A673 (cell line): ENCODE data around the gene DIPK1C. TPM values are rescaled to one million over a fixed set of nuclear protein-coding genes. Genes with fewer than 3 reads are reported as not detected.

Source experiments
- BruUV-seq: library from RNA; stranded (reverse); fragments of 400-500 nt; replicated peaks from 2 replicates; lab custom pipeline; 2021; lab: Mats Ljungman, UMichigan
- CTCF ChIA-PET: fragments of 300-600 bp; sonication (Branson Sonifier 250); formaldehyde crosslinking; loops from one replicate; lab custom pipeline; 2022; ENCODE audit warnings: antibody characterized with exemption; lab: Charles Lee
- POLR2A ChIA-PET: fragments of 300-600 bp; sonication (Branson Sonifier 250); formaldehyde crosslinking; loops from one replicate; lab custom pipeline; 2022; ENCODE audit warnings: antibody characterized with exemption; ENCODE audit not compliant: low non-redundant PET; lab: Charles Lee
- DNase-seq: peaks from one replicate; pipeline ENCODE4 v3.0.0-alpha.2; 2015; ENCODE audit warnings: low spot score
- H3K27ac ChIP-seq: fragments of 200-600 bp; sonication (generic); 2 replicates; pipeline ENCODE4 v1.5.1; 2016; ENCODE audit warnings: mixed run types, low read depth, mild to moderate bottlenecking, mixed read lengths, antibody characterized with exemption, low read length; ENCODE audit not compliant: poor library complexity, severe bottlenecking
- H3K27me3 ChIP-seq: fragments of 200-600 bp; sonication (generic); replicated peaks from 2 replicates; pipeline ENCODE4 v1.6.1; 2017; ENCODE audit warnings: mixed run types, low read depth, mild to moderate bottlenecking, mixed read lengths, antibody characterized with exemption, low read length; ENCODE audit not compliant: insufficient read depth, poor library complexity
- H3K36me3 ChIP-seq: fragments of 200-600 bp; sonication (generic); 2 replicates; pipeline ENCODE4 v1.6.1; 2016; ENCODE audit warnings: mixed run types, mild to moderate bottlenecking, mixed read lengths, antibody characterized with exemption, low read length; ENCODE audit not compliant: insufficient read depth, poor library complexity, severe bottlenecking
- H3K4me1 ChIP-seq: fragments of 200-600 bp; sonication (generic); 2 replicates; pipeline ENCODE4 v1.6.1; 2017; ENCODE audit warnings: mixed run types, mild to moderate bottlenecking, mixed read lengths, antibody characterized with exemption, low read length; ENCODE audit not compliant: insufficient read depth, poor library complexity, severe bottlenecking
- H3K4me3 ChIP-seq: fragments of 200-600 bp; sonication (generic); 2 replicates; pipeline ENCODE4 v1.5.1; 2016; ENCODE audit warnings: low read depth, mixed run types, mild to moderate bottlenecking, mixed read lengths, low read length; ENCODE audit not compliant: poor library complexity, severe bottlenecking
- H3K9me3 ChIP-seq: fragments of 200-600 bp; sonication (generic); 2 replicates; pipeline ENCODE4 v1.6.1; 2016; ENCODE audit warnings: mixed run types, low read depth, mild to moderate bottlenecking, mixed read lengths, antibody characterized with exemption, low read length; ENCODE audit not compliant: poor library complexity, severe bottlenecking
- CTCF ChIP-seq: fragments of 300-800, 200-600 bp; sonication (generic); conservative IDR thresholded peaks from 2 replicates; pipeline ENCODE4 v1.5.1; 2017; ENCODE audit warnings: low read depth, mild to moderate bottlenecking, antibody characterized with exemption, low read length, moderate library complexity, mixed read lengths
- EZH2 ChIP-seq: fragments of 200-600 bp; sonication (generic); IDR thresholded peaks from 2 replicates; pipeline ENCODE4 v1.6.1; 2017; ENCODE audit warnings: borderline replicate concordance, low read depth, mild to moderate bottlenecking, mixed read lengths, antibody characterized with exemption, low read length; ENCODE audit not compliant: poor library complexity, severe bottlenecking
- intact Hi-C: fragments of 100-400 bp; cut with micrococcal nuclease; formaldehyde crosslinking; loops from one replicate; pipeline ENCODE4 v1.10.0; 2022; ENCODE audit not compliant: unreplicated experiment
- total RNA-seq: library from RNA; stranded (reverse); gene quantifications from 2 replicates; pipeline ENCODE4 v1.2.3, GENCODE V29; 2021

DIPK1C gene
- total RNA-seq, 1 experiment from 2014 or later = not detected

GRCh38 chr18:74486119-74486849 is 29.2 kb upstream of the DIPK1C start:
- TF ChIP-seq EZH2 (no peak), CTCF (no peak)
- Histone ChIP-seq H3K27ac (no peak overlapping the region), H3K4me1 (no peaks in the 10 kb centered on the region), H3K27me3 (peaks cover 24% of the 10 kb centered on the region), H3K9me3 (no peaks in the 10 kb centered on the region), H3K4me3 (no peak overlapping the region), H3K36me3 (no peaks in the 10 kb centered on the region)
- no peak for DNase-seq
- ChIA-PET POLR2A (no interaction called here), CTCF (no interaction called here)
- intact Hi-C loops = no loop called here
- no TSS peak for BruUV-seq

- DNase-seq = no peak
- Histone ChIP-seq H3K27me3 (peaks cover 10% of the 10 kb centered on the region), H3K36me3 (no peaks in the 10 kb centered on the region), H3K9me3 (no peaks in the 10 kb centered on the region), H3K4me3 (no peak overlapping the region), H3K4me1 (no peaks in the 10 kb centered on the region), H3K27ac (no peak overlapping the region)
- CTCF ChIA-PET = no interaction called here
- POLR2A ChIA-PET = no interaction called here
- no TSS peak for BruUV-seq
- intact Hi-C loops = no loop called here
- TF ChIP-seq EZH2 = no peak
Observed at GRCh38 chr18:74482697-74483096, 25.6 kb upstream of the DIPK1C start.

DNA sequence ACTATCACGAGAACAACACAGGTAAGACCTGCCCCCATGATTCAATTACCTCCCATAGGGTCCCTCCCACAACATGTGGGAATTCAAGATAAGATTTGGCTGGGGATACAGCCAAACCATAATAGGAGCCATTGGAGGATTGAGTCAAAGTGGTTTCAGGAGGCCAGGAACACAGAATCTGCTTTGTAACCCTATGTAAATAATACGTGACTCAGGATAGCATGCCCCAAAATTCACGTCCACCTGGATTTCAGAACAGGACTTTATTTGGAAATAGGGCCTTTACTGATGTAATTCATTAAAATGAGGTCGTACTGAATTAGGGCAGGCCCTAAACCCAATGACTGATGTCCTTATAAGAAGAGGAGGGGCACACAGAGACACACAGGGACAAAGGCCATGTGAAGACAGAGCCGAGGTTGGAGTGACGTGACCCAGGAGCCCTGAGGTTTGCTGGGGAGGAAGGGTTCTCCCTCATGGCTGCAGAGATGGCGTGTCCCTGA is 23.1 kb upstream of the DIPK1C start:
- Histone ChIP-seq H3K9me3 (no peaks in the 10 kb centered on the region), H3K27me3 (peaks cover 5% of the 10 kb centered on the region), H3K36me3 (no peaks in the 10 kb centered on the region), H3K4me1 (no peaks in the 10 kb centered on the region), H3K27ac (no peak overlapping the region), H3K4me3 (no peak overlapping the region)
- intact Hi-C loops = no loop called here
- TF ChIP-seq EZH2 (no peak), CTCF (no peak)
- no TSS peak for BruUV-seq
- no peak for DNase-seq
- CTCF ChIA-PET = no interaction called here
- POLR2A ChIA-PET = no interaction called here
